ENCODE measurements around the gene LRRC42.
"Not testable (repeated sequence)": the region's sequence is repeated elsewhere in the genome, so short reads cannot be mapped to it uniquely, and the experiment has no call there.

Gene LRRC42

GRCh38 chr1:53987880-53988279, 41.7 kb downstream of the LRRC42 start:
- ChIA-PET POLR2A (no interaction called here), CTCF (no interaction called here)
- TF ChIP-seq, protein P1, sequence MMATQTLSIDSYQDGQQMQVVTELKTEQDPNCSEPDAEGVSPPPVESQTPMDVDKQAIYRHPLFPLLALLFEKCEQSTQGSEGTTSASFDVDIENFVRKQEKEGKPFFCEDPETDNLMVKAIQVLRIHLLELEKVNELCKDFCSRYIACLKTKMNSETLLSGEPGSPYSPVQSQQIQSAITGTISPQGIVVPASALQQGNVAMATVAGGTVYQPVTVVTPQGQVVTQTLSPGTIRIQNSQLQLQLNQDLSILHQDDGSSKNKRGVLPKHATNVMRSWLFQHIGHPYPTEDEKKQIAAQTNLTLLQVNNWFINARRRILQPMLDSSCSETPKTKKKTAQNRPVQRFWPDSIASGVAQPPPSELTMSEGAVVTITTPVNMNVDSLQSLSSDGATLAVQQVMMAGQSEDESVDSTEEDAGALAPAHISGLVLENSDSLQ (IDR thresholded peaks at IDR 0.05), result no peak
- no peak for TF ChIP-seq LEF1 (IDR thresholded peaks at IDR 0.05; ENCODE audit: borderline replicate concordance)
- DNase-seq (ENCODE audit: extremely low spot score), result no peak

DNA sequence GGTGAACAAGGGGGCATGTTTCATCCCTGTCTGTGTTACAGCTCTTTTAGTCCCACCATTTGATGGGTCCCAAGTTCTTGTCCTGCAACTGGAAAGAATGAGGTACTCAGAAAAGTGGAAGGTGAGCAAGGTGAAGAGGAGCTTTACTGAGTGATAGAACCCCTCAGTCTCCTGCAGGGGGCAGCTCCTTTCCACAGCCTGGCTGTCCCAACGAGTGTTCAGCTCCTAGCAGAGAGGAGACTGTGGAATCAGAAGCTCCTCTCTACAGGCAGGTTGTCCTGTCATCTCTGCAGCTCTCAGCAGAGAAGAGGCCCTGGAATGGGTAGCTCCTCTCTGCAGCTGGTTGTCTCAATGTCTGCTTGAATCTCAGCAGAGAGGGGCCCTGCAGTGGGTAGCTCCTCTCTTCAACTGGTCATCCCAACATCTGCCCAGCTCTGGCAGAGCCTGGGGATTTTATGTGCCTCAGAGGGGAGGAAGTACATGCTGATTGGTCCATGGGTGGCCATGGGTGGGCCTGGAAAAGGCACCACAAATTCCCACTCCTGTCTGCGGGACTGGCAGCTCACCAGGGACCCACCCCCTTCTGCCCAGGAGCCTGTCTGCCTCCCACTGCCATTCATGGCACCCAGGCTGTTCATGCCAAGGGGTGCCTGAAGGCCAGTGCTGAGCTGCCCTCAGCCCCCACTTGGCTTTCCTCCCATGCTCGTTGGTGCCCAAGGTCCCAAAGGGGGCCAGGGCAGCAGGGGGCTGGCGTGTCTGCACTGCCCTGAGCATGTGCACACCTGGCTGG, 46.1 kb downstream of the LRRC42 start:
- CTCF ChIA-PET, result no interaction called here
- DNase-seq (ENCODE audit: extremely low spot score), result no peak
- TF ChIP-seq NFRKB (IDR thresholded peaks at IDR 0.05), result no peak
- TF ChIP-seq SP1 (IDR thresholded peaks at IDR 0.05), result no peak
- TF ChIP-seq FOXM1 (IDR thresholded peaks at IDR 0.05; ENCODE audit: borderline replicate concordance), result no peak
- TF ChIP-seq HDGF (IDR thresholded peaks at IDR 0.05; ENCODE audit: borderline replicate concordance), result no peak
- no peak for TF ChIP-seq SUZ12 (IDR thresholded peaks at IDR 0.05)
- TF ChIP-seq BHLHE40 (IDR thresholded peaks at IDR 0.05; ENCODE audit: borderline replicate concordance), result no peak
- TF ChIP-seq, protein P1 (IDR thresholded peaks at IDR 0.05), result no peak
- no peak for TF ChIP-seq ZNF384 (IDR thresholded peaks at IDR 0.05)
- no peak for TF ChIP-seq FOXK2 (IDR thresholded peaks at IDR 0.05)
- TF ChIP-seq LEF1 (IDR thresholded peaks at IDR 0.05; ENCODE audit: borderline replicate concordance), result no peak
- TF ChIP-seq TARDBP (IDR thresholded peaks at IDR 0.05), result no peak
- no peak for TF ChIP-seq ELF4 (IDR thresholded peaks at IDR 0.05)
- no peak for TF ChIP-seq FOXA1 (IDR thresholded peaks at IDR 0.05)
- no peak for TF ChIP-seq L3MBTL2 (conservative IDR thresholded peaks at IDR 0.05)
- POLR2A ChIA-PET, result no interaction called here

DNA sequence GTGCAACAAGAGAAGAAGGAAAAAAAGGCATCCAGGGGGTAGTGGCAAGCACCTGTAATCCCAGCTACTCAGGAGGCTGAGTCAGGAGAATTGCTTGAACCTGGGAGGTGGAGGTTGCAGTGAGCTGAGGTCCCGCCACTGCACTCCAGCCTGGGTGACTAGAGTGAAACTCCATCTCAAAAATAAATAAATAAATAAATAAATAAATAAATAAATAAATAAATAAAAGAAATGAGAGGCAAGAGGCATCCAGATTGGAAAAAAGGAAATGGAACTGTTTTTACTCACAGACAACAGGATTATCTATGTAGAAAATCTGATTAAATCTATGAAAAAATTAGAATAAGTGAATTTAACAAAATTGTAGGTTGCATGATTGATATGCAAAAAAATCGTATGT, 48.4 kb downstream of the LRRC42 start:
- DNase-seq (ENCODE audit: extremely low spot score); POLR2A ChIA-PET: not testable (repeated sequence)
- CTCF ChIA-PET, result interaction anchor here (0.7 kb wide), 1 partner anchor 60 kb away, joined by 4 read pairs; no protein-coding TSS in a partner anchor

GRCh38 chr1:53995683-53996082, 49.5 kb downstream of the LRRC42 start:
- CTCF ChIA-PET, result interaction anchor here (0.6 kb wide), 1 partner anchor 21 kb away, joined by 5 read pairs; no protein-coding TSS in a partner anchor
- no peak for DNase-seq (ENCODE audit: extremely low spot score)
- TF ChIP-seq FOXM1 (IDR thresholded peaks at IDR 0.05; ENCODE audit: borderline replicate concordance) (no peak), FOXA1 (IDR thresholded peaks at IDR 0.05) (no peak), CTBP1 (IDR thresholded peaks at IDR 0.05; ENCODE audit: borderline replicate concordance) (no peak), ELF4 (IDR thresholded peaks at IDR 0.05) (no peak), BHLHE40 (IDR thresholded peaks at IDR 0.05; ENCODE audit: borderline replicate concordance) (no peak), TARDBP (IDR thresholded peaks at IDR 0.05) (no peak), ZNF384 (IDR thresholded peaks at IDR 0.05) (no peak), LEF1 (IDR thresholded peaks at IDR 0.05; ENCODE audit: borderline replicate concordance) (no peak), SP1 (IDR thresholded peaks at IDR 0.05) (no peak), NFRKB (IDR thresholded peaks at IDR 0.05) (no peak), HDGF (IDR thresholded peaks at IDR 0.05; ENCODE audit: borderline replicate concordance) (no peak), ARNT (IDR thresholded peaks at IDR 0.05) (no peak)
- POLR2A ChIA-PET, result no interaction called here

DNA sequence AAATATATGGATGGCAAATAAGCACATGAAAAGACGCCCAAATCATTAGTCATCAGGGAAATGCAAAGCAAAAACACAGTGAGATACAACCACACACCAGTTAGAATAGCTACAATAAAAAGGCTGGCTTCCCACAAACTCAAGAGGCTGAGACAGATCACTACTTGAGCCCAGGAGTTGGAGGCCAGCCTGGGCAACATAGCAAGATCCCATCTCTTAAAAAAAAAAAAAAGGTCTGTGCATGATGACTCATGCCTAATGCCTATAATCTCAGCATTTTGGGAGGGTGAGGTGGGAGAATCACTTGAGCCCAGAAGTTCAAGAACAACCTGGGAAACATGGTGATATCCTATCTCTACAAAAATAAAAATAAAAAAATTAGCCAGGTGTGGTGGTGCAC, 52.1 kb downstream of the LRRC42 start:
- DNase-seq (ENCODE audit: extremely low spot score), result no peak
- TF ChIP-seq ARNT (IDR thresholded peaks at IDR 0.05), result no peak
- TF ChIP-seq SUZ12 (IDR thresholded peaks at IDR 0.05), result no peak
- TF ChIP-seq FOXM1 (IDR thresholded peaks at IDR 0.05; ENCODE audit: borderline replicate concordance), result no peak
- no peak for TF ChIP-seq BHLHE40 (IDR thresholded peaks at IDR 0.05; ENCODE audit: borderline replicate concordance)
- TF ChIP-seq ZNF384 (IDR thresholded peaks at IDR 0.05), result no peak
- TF ChIP-seq SP1 (IDR thresholded peaks at IDR 0.05), result no peak
- TF ChIP-seq FOXK2 (IDR thresholded peaks at IDR 0.05), result no peak
- no peak for TF ChIP-seq NFRKB (IDR thresholded peaks at IDR 0.05)
- no peak for TF ChIP-seq LEF1 (IDR thresholded peaks at IDR 0.05; ENCODE audit: borderline replicate concordance)
- TF ChIP-seq CTBP1 (IDR thresholded peaks at IDR 0.05; ENCODE audit: borderline replicate concordance), result no peak
- TF ChIP-seq L3MBTL2 (conservative IDR thresholded peaks at IDR 0.05), result no peak
- TF ChIP-seq FOXA1 (IDR thresholded peaks at IDR 0.05), result no peak
- no peak for TF ChIP-seq TARDBP (IDR thresholded peaks at IDR 0.05)
- no peak for TF ChIP-seq HDGF (IDR thresholded peaks at IDR 0.05; ENCODE audit: borderline replicate concordance)
- no peak for TF ChIP-seq ELF4 (IDR thresholded peaks at IDR 0.05)
- TF ChIP-seq, protein P1 (IDR thresholded peaks at IDR 0.05), result no peak
- POLR2A ChIA-PET, result no interaction called here
- CTCF ChIA-PET, result no interaction called here

DNA sequence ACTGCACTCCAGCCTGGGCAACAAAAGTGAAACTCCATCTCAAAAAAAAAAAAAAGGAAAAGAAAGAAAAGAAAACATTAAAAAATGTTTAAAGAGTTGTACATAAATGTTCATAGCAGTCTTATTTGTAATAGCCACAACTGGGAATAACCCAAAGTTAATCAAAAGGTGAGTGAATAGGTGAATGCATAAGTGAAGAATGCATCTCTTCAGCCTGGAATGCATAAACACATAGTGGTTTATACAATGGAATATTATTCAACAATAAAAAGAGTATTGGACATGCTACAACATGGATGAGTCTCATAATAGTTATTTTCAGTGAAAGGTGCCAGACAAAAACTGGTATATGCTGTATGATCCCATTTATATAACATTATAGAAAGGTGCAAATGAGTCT, 53.8 kb downstream of the LRRC42 start:
- CTCF ChIA-PET, result no interaction called here
- no peak for DNase-seq (ENCODE audit: extremely low spot score)
- POLR2A ChIA-PET, result no interaction called here

More for the DNA sequence above, 53.8 kb downstream of the LRRC42 start:
- no peak for TF ChIP-seq SUZ12 (IDR thresholded peaks at IDR 0.05)
- TF ChIP-seq SP1 (IDR thresholded peaks at IDR 0.05), result no peak
- TF ChIP-seq ELF4 (IDR thresholded peaks at IDR 0.05), result no peak
- TF ChIP-seq TARDBP (IDR thresholded peaks at IDR 0.05), result no peak
- TF ChIP-seq ARNT (IDR thresholded peaks at IDR 0.05), result no peak
- no peak for TF ChIP-seq HDGF (IDR thresholded peaks at IDR 0.05; ENCODE audit: borderline replicate concordance)
- no peak for TF ChIP-seq CTBP1 (IDR thresholded peaks at IDR 0.05; ENCODE audit: borderline replicate concordance)
- TF ChIP-seq FOXA1 (IDR thresholded peaks at IDR 0.05), result no peak
- no peak for TF ChIP-seq FOXM1 (IDR thresholded peaks at IDR 0.05; ENCODE audit: borderline replicate concordance)
- TF ChIP-seq FOXK2 (IDR thresholded peaks at IDR 0.05), result no peak
- TF ChIP-seq ZNF384 (IDR thresholded peaks at IDR 0.05), result no peak
- TF ChIP-seq, protein P1 (IDR thresholded peaks at IDR 0.05), result no peak
- no peak for TF ChIP-seq NFRKB (IDR thresholded peaks at IDR 0.05)
